Keratinocyte (primary cell): ENCODE measurements around the gene PITPNC1.
A peak's percentile ranks its signal among the peaks of the same experiment; 100 is the strongest.

Experiments
- EZH2 ChIP-seq: IDR thresholded peaks from one replicate; pipeline ENCODE4 v1.6.1; 2012; ENCODE audit warnings: inconsistent platforms, mild to moderate bottlenecking, low read length, moderate library complexity
- TF ChIP-seq, protein P1 (sequence below), 3 experiments: IDR thresholded peaks in 1 of 3; conservative IDR thresholded peaks in 1 of 3; optimal IDR thresholded peaks in 1 of 3; 2 replicates in 2 of 3; 3 replicates in 1 of 3; pipeline versions ENCODE3 to v1.5.1; 2011; ENCODE audit warnings: low read length in 3 of 3, mild to moderate bottlenecking in 3 of 3, moderate library complexity in 2 of 3, control low read depth in 1 of 3, inconsistent platforms in 1 of 3; ENCODE audit not compliant: insufficient read depth in 2 of 3; ENCODE audit errors: extremely low read depth in 1 of 3

DNA sequence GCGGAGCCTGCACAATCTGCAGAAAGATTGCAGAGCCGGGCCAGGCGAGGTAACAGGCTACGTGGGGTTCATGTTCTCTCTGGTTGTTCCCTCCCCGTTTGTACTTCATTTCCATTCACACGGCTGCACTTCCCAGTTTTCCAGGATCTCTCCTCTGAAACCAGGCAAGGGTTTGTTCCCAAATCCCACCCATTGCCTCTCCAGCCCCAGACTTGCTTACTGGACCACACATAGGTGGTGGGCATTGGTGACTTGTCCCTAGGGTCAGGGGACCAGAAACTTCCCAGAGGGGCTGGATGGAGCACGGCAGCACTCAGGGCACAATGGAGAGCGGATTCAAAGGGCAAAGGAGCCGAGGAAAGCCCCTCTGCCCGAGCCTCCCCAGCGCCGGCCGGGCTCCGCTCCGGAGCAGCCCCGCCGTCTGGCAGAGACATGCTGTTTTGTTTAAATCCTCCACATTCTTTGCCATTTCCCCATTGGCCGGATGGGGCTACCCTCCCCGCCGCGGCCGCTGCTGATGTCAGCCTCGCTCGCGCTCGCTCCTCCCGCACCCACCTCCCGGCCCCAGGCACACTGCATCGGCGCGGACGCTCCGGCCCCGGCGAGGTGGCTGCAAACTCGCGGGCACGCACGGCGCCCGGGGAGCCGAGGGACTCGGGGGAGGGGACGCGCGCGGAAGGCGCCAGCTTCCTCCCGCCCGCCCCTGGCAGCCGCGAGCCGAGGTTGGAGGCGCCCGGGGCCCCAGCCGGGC, at the start of gene PITPNC1:
- TF ChIP-seq, protein P1, sequence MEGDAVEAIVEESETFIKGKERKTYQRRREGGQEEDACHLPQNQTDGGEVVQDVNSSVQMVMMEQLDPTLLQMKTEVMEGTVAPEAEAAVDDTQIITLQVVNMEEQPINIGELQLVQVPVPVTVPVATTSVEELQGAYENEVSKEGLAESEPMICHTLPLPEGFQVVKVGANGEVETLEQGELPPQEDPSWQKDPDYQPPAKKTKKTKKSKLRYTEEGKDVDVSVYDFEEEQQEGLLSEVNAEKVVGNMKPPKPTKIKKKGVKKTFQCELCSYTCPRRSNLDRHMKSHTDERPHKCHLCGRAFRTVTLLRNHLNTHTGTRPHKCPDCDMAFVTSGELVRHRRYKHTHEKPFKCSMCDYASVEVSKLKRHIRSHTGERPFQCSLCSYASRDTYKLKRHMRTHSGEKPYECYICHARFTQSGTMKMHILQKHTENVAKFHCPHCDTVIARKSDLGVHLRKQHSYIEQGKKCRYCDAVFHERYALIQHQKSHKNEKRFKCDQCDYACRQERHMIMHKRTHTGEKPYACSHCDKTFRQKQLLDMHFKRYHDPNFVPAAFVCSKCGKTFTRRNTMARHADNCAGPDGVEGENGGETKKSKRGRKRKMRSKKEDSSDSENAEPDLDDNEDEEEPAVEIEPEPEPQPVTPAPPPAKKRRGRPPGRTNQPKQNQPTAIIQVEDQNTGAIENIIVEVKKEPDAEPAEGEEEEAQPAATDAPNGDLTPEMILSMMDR (optimal IDR thresholded peaks at IDR 0.05 in 1 of 3, IDR thresholded peaks at IDR 0.05 in 1 of 3, conservative IDR thresholded peaks at IDR 0.05 in 1 of 3; ENCODE audit: extremely low read depth in 1 of 3, insufficient read depth in 2 of 3, low read length in 3 of 3), result peak in 1 of 3 experiments; percentile 10
- TF ChIP-seq EZH2, result no peak
